GM18502 (cell line): ENCODE results near the gene PIM3.

Experiments
- ATAC-seq: cut with Tn5 transposase; IDR thresholded peaks from one replicate; pipeline ENCODE4 v1.9.1; 2021; ENCODE audit warnings: mild to moderate bottlenecking; ENCODE audit not compliant: unreplicated experiment, poor library complexity

The PIM3 gene

GRCh38 chr22:49953680-49954344 lies 6.8 kb upstream of the PIM3 start:
- no peak for ATAC-seq

GRCh38 chr22:49954354-49954753 lies 6.2 kb upstream of the PIM3 start:
- ATAC-seq, result no peak

GRCh38 chr22:49954991-49955580 lies 5.5 kb upstream of the PIM3 start:
- no peak for ATAC-seq

- no peak for ATAC-seq
These were observed 4.8 kb upstream of the PIM3 start for GRCh38 chr22:49955581-49956417.

- ATAC-seq, result no peak
These were observed 4.2 kb upstream of the PIM3 start for GRCh38 chr22:49956418-49956770.

- ATAC-seq, result no peak
These were observed 3.4 kb upstream of the PIM3 start for GRCh38 chr22:49956914-49957825.

GRCh38 chr22:49957826-49958365 lies 2.7 kb upstream of the PIM3 start:
- no peak for ATAC-seq

GRCh38 chr22:49958366-49958921 lies 2.1 kb upstream of the PIM3 start:
- ATAC-seq, result no peak

- ATAC-seq, result no peak
These were observed 1.4 kb upstream of the PIM3 start for GRCh38 chr22:49958931-49959781.

- ATAC-seq, result peak; percentile 14
These were observed 802 bp upstream of the PIM3 start for GRCh38 chr22:49959782-49960158.

- ATAC-seq, result no peak
These were observed 531 bp downstream of the PIM3 start for GRCh38 chr22:49961005-49961600.

GRCh38 chr22:49961601-49962011 lies 1.0 kb downstream of the PIM3 start:
- no peak for ATAC-seq

- peak; percentile 23 for ATAC-seq
These were observed 1.6 kb downstream of the PIM3 start for GRCh38 chr22:49962012-49962750.

GRCh38 chr22:49962751-49963646 lies 2.4 kb downstream of the PIM3 start:
- no peak for ATAC-seq

GRCh38 chr22:49963647-49964026 lies 3.1 kb downstream of the PIM3 start:
- no peak for ATAC-seq

- ATAC-seq, result no peak
These were observed 3.8 kb downstream of the PIM3 start for GRCh38 chr22:49964136-49965090.
